AG09309 (cell line): ENCODE measurements around the gene LYZL1.
"Not testable (repeated sequence)": the region's sequence is repeated elsewhere in the genome, so short reads cannot be mapped to it uniquely, and the experiment has no call there.

Experiments used
- DNase-seq: peaks from one replicate; pipeline ENCODE4 v3.0.0-alpha.2; 2010; ENCODE audit warnings: low read depth
- H3K4me3 ChIP-seq: 2 replicates; pipeline ENCODE4 v1.5.1; 2011; ENCODE audit warnings: mild to moderate bottlenecking, low read depth, low read length, moderate library complexity; ENCODE audit not compliant: control insufficient read depth
- CTCF ChIP-seq: IDR thresholded peaks from 2 replicates; pipeline ENCODE4 v1.5.1; 2011; ENCODE audit warnings: mild to moderate bottlenecking, low read depth, low read length, inconsistent platforms; ENCODE audit not compliant: insufficient read depth, control insufficient read depth; ENCODE audit errors: missing control alignments

LYZL1 gene

GRCh38 chr10:29285624-29286051, 3.2 kb upstream of the LYZL1 start:
- DNase-seq, result no peak
- no peak overlapping the region for H3K4me3 ChIP-seq
- TF ChIP-seq CTCF, result no peak

GRCh38 chr10:29287635-29288034, 1.2 kb upstream of the LYZL1 start:
- no peak for DNase-seq
- no peak overlapping the region for H3K4me3 ChIP-seq
- no peak for TF ChIP-seq CTCF

GRCh38 chr10:29291561-29291960, 2.7 kb downstream of the LYZL1 start:
- not testable (repeated sequence) for H3K4me3 ChIP-seq, DNase-seq

GRCh38 chr10:29292406-29292805, 3.5 kb downstream of the LYZL1 start:
- not testable (repeated sequence) for H3K4me3 ChIP-seq, DNase-seq

DNA sequence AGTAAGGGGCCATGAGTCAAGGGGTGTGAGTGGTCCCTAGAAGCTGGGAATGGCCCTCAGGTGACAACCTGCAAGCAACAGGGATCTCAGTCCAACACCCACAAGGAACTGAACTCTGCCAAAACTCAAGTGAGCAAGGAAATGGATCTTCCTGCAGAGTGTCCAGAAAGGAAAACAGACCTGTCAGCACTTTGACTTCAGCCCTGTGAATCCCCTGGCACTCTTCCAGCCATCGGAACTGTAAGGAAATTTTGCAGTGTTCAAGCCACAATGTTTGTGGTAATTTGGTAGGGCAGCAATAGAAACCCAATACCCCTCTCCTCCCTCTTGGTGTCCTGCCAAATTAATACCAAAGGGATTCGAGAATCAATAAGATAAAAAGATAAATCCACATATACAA, 6.9 kb downstream of the LYZL1 start:
- no peak for TF ChIP-seq CTCF
- no peak for DNase-seq
- no peak overlapping the region for H3K4me3 ChIP-seq

- no peak overlapping the region for H3K4me3 ChIP-seq
- no peak for TF ChIP-seq CTCF
- DNase-seq, result no peak
These were observed 8.8 kb downstream of the LYZL1 start for GRCh38 chr10:29297678-29298077.

- TF ChIP-seq CTCF, result no peak
- H3K4me3 ChIP-seq, result no peak overlapping the region
- no peak for DNase-seq
These were observed 12.6 kb downstream of the LYZL1 start for GRCh38 chr10:29301359-29301910.

- DNase-seq, result no peak
- H3K4me3 ChIP-seq, result no peak overlapping the region
- TF ChIP-seq CTCF, result no peak
These were observed 13.6 kb downstream of the LYZL1 start for GRCh38 chr10:29302499-29302898.
